Epithelial cell of prostate (primary cell): Measurements from ENCODE around the gene REV3L.
"Not testable (repeated sequence)": the region's sequence is repeated elsewhere in the genome, so short reads cannot be mapped to it uniquely, and the experiment has no call there.

Source experiments
- DNase-seq: peaks from one replicate; pipeline ENCODE4 v3.0.0-alpha.2; 2011; ENCODE audit warnings: low read depth, low spot score
- H3K27ac ChIP-seq: fragments of 450-650 bp; 2 replicates; pipeline ENCODE4 v1.5.1; 2017; ENCODE audit warnings: mild to moderate bottlenecking

REV3L gene

DNA sequence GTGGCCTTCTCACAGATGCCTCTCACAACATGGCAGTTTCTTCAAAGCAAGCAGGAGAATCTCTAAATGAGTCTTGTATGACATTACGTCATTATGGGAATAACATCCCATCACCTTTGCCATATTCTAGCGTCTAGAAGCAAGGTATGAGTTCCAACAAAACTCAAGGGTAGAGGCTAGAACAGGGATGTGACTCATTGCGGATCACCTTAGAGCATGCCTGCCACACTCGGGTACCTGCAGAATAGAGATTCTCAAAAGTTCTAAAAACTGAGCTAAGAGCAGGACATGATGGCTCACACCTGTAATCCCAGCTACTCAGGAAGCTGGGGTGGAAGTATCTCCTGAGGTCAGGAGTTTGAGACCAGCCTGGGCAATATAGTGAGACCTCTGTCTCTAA lies 212.9 kb downstream of the REV3L start:
- no peak for DNase-seq
- H3K27ac ChIP-seq, result no peak overlapping the region

DNA sequence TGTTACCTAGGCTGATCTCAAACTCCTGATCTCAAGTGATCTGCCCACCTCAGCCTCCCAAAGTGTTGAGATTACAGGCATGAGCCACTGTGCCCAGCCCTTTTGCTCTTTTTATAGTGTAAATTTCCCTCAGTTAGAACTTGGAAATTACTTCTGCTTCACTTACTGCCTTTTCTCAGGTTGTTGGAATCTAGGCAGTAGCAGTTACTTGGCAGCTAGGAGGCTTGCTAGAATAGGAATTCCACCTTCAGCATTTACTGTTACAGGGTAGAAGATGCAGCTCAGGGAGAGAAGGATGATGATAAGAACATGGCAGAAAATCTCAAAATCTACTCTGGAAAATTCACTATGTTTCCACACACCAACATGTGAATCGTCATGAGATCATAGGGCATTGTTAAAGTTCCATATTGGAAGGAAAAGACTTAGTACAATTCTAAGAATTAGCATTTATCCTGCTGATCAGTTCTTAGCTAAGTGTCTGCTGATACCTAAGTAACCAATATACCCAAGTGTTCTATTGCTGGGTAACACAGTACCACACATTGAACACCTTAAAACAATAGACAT lies 213.5 kb downstream of the REV3L start:
- DNase-seq, result no peak

DNA sequence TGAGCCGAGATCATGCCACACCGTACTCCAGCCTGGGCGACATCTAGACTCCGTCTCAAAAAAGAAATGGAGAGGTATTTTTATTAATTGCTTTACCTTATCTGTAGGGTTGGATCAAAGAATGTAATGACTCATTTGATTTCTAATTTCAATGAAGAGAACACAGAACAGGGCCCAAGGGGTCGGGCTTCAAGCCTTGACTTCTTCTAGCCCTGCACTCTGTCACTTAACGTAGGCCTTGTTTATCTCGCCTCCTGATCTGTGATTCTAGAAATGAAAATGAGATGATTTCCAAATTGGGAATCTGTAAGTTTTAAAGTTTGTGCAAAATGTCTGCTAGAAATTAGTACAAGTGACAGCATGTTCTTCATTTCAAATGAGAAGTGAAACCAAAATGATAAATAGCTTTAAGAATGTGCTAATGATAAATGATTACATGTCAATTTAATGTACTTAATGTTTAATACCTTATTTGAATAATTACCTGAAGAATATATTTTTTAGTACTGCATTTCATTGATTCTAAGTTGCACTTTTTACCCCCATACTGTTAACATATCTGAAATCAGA lies 215.2 kb downstream of the REV3L start:
- no peak for DNase-seq
- no peak overlapping the region for H3K27ac ChIP-seq

More for the DNA sequence above, 213.5 kb downstream of the REV3L start:
- H3K27ac ChIP-seq, result no peak overlapping the region

DNA sequence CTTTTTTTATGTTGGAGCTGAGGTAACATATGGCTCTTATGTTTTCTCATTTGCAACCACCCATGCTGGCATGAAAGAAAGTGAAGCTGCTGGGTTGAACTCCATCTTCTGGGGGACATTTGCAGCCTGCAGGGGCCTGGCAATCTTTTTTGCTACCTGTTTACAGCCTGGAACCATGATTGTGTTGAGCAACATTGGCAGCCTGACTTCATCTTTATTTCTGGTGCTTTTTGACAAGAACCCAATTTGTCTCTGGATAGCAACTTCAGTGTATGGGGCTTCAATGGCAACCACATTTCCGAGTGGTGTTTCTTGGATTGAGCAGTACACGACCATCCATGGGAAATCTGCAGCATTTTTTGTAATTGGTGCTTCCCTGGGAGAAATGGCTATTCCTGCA lies 216.7 kb downstream of the REV3L start:
- DNase-seq, result no peak
- no peak overlapping the region for H3K27ac ChIP-seq

DNA sequence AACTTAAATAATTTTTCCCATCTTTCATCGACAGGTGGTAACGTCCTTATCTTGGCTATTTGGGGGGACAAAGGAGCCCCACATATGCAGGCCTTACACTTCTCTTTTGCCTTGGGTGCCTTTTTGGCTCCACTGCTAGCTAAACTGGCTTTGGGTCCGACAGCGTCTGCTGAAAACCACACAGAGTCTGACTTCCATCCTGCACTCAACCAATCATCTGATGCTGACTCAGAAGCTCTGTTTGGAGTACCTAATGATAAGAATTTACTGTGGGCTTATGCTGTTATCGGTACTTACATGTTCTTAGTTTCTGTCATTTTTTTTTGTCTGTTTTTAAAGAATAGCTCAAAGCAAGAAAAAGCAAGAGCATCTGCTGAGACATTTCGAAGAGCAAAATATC lies 217.2 kb downstream of the REV3L start:
- H3K27ac ChIP-seq, result no peak overlapping the region
- DNase-seq, result no peak

DNA sequence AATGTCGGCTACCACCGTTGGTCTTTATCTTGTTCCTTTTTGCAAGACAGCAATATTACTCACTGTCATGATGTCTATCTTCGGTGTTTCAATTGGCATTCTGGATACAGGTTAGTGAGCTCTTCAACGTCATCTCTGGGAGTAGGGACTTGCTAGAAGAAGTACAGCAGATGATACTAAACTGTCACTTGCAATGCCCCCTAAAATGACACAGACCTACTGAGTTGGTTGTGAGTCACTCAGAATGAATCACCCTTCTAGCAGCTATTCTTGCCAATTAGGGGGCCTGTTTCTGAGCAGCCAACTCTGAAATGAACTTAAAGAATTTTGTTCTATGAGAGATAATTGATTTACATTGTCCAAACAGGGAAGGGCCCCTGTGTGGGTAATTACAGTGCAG lies 219.2 kb downstream of the REV3L start:
- DNase-seq, result no peak
- no peak overlapping the region for H3K27ac ChIP-seq

DNA sequence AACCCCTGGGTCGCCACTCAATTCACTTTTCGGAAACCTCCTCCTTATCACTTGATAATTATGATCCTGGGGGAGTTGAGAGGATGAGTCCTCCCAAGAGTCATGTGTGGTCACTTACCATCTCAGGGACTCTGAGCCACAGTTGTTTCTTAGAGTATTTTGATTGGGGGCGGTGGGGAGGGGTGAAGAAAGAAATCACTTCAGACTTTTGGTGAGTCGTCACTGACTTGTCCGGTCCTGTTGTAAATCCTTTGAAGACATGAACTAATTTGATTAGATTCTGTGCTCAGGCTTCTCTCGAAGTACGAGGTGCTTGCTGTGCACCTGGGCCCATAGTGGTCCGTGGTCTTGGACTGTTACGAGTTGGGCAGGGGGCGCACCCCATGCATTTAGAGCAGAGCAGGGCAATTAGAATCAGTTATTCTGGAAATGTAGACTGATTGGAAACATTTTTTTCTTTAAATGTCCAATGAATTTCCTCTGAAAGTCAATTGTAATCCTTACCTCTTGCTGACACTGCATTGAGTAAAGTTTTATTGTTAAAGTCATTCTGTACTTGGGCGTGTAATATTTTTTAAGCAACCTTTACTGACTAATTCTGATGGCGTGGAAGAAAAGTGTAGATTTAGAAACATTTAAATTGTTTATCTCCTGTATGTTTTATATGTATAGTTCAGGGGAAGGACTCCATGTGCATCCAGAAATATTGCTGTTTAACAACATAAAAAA lies 222.3 kb downstream of the REV3L start:
- peak; percentile 16 for DNase-seq
- H3K27ac ChIP-seq, result peak overlapping the region; percentile 76

DNA sequence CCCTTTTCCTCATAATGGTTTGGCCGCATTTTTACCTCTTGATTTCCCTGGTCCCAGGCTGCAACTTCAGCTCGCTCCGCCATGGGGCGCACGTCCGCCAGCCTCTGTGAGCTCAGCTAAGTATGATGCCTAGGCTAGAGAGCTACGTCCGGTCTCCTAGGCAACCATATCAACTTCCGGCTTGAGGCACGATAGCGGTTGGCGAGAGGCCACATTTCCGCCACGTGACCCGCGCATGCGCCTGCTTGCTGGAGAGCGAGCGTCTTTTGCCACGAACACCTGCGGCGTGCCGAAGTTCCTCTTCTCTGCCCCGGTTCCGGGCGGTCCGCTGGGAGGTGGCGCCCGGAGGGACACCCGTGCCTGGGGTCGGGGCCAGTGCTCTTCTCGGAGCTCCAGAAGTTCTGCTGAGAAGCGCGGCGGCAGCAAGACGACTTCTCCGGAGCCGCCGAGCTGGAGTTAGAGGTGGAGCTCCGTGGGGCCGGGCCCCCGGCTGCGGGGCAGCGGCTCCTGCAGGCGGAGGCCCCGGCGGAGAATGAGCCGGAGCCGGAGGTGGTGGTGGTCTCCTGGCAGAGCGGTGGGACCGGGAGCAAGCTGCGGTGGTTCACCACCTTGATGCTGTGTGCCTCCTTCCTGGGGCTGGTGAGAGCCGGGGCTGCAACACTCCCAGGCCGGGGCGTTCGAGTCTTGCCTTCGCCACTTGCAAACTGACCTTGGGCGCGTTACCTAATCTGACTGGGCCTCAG lies 223.8 kb downstream of the REV3L start:
- peak; percentile 95 for DNase-seq

DNA sequence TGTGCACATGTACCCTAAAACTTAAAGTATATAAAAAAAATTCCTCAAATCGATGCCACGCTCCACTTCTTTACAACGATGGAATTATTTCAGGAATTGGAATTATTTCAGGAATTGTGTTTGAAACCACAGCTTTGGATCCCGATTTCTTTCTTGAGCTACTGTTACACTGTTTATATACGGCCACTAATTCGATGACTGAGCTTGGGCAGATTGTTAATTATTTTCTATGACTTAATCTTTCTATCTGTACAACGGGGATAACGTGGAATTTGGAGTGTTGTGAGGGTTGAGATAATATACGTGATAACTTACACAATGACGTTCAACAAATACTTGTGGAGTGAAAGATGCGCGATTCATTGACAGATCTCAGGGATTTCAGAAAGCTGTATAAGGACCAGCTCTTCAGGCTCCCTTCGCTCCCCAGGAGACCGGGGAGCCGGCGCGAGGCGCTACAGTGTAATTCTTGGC lies 224.4 kb downstream of the REV3L start:
- DNase-seq, result no peak
- peak overlapping the region; percentile 76 for H3K27ac ChIP-seq

More for the DNA sequence above, 223.8 kb downstream of the REV3L start:
- H3K27ac ChIP-seq, result peak overlapping the region; percentile 76

DNA sequence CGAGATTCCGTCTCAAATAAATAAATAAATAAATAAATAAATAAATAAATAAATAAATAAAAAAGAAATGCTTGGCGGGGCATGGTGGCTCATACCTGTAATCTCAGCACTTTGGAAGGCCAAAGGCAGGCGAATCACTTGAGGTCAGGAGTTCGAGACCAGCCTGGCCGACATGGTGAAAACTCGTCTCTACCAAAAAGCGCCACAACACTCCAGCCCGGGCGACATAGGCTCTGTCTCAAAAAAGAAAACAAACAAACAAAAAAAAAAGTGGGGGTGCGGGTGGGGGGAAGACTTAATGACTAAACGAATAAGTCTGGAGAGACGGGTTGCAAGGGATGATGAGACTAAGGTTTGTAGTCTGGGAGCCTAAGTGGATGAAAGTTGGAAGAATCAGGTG lies 225.0 kb downstream of the REV3L start:
- H3K27ac ChIP-seq, result no peak overlapping the region
- no peak for DNase-seq

DNA sequence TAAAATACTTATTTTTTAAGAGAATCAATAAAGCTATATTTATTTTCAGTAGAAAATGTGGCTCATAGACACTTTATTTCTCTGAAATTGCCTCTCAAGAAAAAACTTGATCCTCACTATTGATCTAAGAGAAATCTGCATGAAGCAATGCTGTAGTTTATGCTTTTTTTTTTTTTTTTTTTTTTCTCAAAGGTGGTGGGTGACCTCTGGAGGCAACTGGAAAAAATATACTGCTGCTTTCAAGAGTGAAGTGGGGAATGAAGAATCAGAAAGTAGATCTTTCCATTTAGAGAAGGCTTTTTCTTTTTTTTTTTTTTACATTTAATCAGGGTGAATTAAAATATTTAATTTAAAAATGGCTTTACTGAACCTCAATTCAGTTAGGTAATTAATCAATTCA lies 226.4 kb downstream of the REV3L start:
- no peak overlapping the region for H3K27ac ChIP-seq
- DNase-seq, result no peak

DNA sequence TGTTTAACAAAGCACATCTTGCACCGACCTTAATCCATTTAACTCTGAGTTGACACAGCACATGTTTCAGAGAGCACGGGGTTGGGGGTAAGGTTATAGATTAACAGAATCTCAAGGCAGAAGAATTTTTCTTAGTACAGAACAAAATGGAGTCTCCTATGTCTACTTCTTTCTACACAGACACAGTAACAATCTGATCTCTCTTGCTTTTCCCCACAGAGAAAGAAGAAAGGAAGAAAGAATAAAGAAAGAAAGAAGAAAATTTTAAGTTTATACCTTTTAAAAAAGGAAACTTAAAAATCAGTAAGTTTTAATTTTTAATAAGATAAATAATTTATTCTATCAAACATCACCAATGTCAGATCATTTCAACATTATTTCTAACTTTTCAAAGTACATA lies 227.2 kb downstream of the REV3L start:
- DNase-seq, result not testable (repeated sequence)

DNA sequence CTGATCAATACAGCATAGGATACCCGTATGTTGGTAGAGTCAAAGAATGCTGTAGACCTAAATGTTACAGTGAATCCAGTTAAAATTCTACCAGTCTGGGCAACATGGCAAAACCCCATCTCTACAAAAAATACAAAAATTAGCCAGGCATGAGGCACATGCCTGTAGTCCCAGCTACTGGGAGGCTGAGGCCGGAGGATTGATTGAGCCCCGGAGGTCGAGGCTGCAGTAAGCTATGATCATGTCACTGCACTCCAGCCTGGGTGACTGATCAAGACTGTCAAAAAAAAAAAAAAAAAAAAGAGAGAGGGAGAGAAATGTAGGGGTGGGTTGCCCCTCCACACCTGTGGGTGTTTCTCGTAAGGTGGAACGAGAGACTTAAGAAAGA lies 228.2 kb downstream of the REV3L start:
- H3K27ac ChIP-seq, result no peak overlapping the region
- DNase-seq, result no peak

More for the DNA sequence above, 227.2 kb downstream of the REV3L start:
- H3K27ac ChIP-seq, result not testable (repeated sequence)

DNA sequence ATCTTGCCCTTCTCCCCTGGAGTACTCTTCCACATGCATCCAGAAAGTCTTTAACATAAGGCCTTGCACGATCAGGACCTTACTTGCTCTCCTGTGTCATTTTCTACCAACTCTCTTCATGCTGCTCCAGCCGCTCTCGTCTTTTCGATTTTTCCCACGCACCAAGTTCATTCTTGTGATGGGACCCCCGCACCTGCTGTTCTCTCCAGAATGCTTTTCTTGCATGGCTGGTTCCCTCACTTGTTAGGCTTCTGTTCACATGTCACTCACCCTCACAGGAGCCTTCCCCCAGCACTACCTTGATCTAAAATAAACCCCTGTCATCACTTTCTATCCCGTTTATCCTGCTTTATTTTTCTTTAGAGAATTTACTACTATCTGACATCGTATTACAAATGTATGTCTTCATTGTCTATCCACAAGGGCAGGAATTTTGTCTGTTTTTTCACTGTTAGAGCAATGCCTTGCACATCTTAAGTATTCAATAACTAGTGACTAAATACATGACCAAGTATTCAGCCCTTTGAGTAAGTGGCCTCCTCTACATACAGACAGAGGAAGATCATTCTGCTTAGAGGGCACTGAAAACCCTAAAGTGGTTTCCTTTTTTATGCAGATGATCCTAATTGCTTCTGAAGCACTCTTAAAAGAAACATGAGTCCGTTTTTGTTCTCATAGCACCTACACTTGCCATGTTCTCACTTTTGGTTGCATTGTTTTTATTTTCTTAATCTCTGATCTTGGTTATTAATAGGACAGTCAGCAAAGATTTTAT lies 228.8 kb downstream of the REV3L start:
- no peak for DNase-seq
- H3K27ac ChIP-seq, result no peak overlapping the region

DNA sequence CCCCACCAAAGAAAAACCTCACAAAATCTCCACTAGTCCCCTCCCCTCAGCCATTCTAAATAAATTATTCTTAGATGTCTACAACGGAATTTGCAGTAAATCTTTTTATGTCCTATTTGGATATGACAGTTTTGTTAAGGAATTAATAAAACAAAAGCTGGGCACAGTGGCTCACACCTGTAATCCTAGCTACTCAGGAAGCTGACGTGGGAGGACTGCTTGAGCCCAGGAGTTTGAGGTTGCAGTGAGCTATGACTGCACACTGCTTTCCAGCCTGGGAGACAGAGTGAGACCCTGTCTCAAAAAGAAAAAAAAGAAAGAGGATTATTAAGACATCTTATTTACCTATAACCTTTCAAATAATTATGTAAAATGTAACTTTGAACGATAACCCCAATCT lies 230.3 kb downstream of the REV3L start:
- no peak overlapping the region for H3K27ac ChIP-seq
- no peak for DNase-seq

DNA sequence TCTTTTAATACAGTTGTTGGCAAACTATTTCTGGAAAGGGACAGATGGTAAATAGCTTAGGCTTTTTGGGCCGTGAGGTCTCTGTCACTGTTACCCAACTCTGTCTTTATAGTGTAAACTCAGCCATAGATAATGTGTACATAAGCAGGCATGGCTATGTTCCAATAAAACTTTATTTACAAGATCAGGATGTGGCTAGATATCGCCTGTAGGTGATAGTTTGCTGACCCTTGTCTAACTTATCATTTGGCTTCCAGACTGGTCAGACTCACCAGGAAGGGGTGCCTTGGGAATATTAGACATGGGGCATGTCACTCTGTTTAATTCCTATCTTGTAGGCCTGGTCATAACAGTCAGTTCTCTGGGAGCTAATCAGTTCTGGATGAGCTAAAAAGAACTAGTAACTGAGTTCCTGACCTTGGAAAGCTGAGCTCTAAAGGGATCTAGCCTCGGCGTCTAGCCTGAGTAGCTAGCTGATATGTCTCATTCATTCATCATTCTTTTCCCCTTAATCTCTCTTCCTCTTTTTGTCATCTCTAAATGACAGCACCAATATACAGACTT lies 232.1 kb downstream of the REV3L start:
- DNase-seq, result no peak
- H3K27ac ChIP-seq, result no peak overlapping the region
